Measurements from ENCODE around the gene RPS15. TPM values are rescaled to one million over a fixed set of nuclear protein-coding genes. Genes with fewer than 3 reads are reported as not detected.

Gene RPS15
- total RNA-seq, 2 donors from 2014 or later, result 1,055 to 1,445 TPM

DNA sequence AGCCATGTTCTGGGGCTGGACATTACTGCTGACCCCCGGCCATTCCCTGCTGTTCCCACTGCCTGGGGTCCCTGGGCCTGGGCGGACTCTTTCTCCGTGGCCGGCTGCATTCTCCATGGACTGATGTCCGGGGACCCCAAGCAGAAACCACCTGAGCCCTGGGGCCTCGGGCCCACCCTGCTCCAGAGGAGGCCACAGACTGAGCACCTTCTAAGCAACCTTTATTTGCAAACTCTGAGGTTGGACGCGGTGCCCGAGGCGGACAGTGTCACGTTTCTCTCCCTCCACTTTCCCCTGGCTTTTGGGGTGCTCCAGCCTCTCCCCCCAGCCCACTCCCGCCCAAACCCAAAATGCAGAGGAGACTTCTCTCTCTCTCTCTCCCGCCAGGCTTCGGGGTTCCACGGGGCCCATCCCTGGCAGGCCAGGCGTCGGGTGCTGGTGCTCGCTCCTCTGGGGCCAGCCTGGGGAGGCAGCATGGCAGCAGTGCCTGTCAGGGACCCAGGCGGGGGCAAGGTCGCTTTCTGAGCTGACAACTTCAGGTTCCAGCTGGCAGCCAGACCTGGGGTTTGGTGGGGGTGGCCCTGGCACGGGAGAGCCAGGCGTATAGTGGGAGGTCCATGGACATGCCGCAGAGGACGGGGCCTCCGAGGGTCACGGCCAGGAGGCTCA is 43.2 kb downstream of the RPS15 start:
- DNase-seq, result no peak
- Histone ChIP-seq H3K27ac (no peak overlapping the region), H3K4me1 (peaks cover 6% of the 10 kb centered on the region), H3K36me3 (no peaks in the 10 kb centered on the region), H3K4me3 (no peak overlapping the region), H3K9ac (ENCODE audit: low read depth in 2 of 2, low read length in 2 of 2) (no peak overlapping the region), H3K9me3 (no peaks in the 10 kb centered on the region), H3K27me3 (no peaks in the 10 kb centered on the region)
- intact Hi-C loops (cut with DNase I), result no loop called here
- TF ChIP-seq, protein P1, sequence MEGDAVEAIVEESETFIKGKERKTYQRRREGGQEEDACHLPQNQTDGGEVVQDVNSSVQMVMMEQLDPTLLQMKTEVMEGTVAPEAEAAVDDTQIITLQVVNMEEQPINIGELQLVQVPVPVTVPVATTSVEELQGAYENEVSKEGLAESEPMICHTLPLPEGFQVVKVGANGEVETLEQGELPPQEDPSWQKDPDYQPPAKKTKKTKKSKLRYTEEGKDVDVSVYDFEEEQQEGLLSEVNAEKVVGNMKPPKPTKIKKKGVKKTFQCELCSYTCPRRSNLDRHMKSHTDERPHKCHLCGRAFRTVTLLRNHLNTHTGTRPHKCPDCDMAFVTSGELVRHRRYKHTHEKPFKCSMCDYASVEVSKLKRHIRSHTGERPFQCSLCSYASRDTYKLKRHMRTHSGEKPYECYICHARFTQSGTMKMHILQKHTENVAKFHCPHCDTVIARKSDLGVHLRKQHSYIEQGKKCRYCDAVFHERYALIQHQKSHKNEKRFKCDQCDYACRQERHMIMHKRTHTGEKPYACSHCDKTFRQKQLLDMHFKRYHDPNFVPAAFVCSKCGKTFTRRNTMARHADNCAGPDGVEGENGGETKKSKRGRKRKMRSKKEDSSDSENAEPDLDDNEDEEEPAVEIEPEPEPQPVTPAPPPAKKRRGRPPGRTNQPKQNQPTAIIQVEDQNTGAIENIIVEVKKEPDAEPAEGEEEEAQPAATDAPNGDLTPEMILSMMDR (IDR thresholded peaks at IDR 0.05), result no peak

DNA sequence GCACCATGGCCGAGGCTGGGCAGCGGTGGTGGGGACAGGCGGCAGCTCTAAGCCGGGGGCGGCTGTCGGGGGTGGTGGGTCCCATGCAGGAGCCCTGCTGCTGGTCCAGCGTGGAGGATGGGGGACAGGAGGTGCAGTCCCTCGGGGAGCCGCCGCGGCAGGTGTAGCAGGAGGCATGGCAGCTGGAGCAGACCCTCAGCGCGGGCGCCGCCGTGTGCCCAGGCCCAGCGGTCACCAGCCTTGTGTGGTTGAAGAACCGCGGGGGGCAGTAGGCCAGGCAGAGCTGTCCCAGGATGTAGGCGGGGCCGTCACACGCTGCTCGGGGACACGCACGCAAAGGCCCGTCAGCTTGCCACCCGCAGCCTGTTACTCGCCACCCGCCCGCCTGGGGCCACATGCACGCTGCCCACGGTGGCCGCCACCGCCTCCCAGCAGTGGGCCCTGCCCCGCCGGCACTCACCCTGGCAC is 43.7 kb downstream of the RPS15 start:
- no peak for DNase-seq
- Histone ChIP-seq H3K27ac (no peak overlapping the region), H3K9ac (ENCODE audit: low read depth in 2 of 2, low read length in 2 of 2) (no peak overlapping the region), H3K4me3 (no peak overlapping the region), H3K4me1 (peaks cover 6% of the 10 kb centered on the region), H3K36me3 (no peaks in the 10 kb centered on the region), H3K27me3 (no peaks in the 10 kb centered on the region), H3K9me3 (no peaks in the 10 kb centered on the region)
- intact Hi-C loops (cut with DNase I), result no loop called here
- TF ChIP-seq, protein P1 (IDR thresholded peaks at IDR 0.05), result no peak

DNA sequence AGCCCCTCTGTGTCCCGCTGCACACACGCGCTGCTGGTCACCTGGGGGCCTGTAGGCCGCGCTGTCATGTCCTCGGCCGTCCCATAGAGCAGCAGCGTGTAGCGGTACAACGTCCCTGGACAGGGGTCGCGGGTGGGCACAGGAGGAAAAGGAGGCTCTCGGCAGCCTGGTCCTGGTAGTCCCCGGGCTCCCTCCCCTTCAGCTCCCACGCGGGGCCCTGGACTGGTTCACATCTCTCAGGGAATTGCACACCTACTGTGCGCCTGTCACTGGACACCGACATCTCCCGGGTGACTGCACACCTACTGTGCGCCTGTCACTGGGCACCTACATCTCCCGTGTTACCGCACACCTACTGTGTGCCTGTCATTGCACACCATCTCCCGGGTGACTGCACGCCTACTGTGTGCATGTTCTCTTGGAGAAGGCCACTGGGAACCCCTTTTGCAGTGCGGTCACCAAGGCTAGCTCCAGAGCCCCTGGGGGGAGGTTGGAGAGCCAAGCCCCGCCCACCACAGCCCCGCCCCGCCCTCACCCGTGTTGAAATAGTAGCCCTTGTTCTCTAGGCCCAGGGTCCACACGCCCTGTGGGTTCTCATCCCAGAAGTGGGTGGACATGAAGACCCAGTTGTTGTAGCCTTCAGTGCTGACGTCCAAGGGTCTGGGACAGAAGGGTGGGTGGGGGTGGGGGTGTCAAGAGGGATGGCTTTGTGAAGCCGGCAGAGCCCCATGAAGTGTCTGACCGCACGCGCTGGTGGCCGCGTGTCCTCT is 44.4 kb downstream of the RPS15 start:
- DNase-seq, result no peak
- no peaks in the 10 kb centered on the region for H3K36me3 ChIP-seq
- TF ChIP-seq, protein P1 (IDR thresholded peaks at IDR 0.05), result no peak
- H3K4me3 ChIP-seq, result no peak overlapping the region
- intact Hi-C loops (cut with DNase I), result no loop called here
- H3K27ac ChIP-seq, result no peak overlapping the region
- no peak overlapping the region for H3K9ac ChIP-seq (ENCODE audit: low read depth in 2 of 2, low read length in 2 of 2)
- peaks cover 5% of the 10 kb centered on the region for H3K4me1 ChIP-seq
- no peaks in the 10 kb centered on the region for H3K27me3 ChIP-seq
- no peaks in the 10 kb centered on the region for H3K9me3 ChIP-seq

DNA sequence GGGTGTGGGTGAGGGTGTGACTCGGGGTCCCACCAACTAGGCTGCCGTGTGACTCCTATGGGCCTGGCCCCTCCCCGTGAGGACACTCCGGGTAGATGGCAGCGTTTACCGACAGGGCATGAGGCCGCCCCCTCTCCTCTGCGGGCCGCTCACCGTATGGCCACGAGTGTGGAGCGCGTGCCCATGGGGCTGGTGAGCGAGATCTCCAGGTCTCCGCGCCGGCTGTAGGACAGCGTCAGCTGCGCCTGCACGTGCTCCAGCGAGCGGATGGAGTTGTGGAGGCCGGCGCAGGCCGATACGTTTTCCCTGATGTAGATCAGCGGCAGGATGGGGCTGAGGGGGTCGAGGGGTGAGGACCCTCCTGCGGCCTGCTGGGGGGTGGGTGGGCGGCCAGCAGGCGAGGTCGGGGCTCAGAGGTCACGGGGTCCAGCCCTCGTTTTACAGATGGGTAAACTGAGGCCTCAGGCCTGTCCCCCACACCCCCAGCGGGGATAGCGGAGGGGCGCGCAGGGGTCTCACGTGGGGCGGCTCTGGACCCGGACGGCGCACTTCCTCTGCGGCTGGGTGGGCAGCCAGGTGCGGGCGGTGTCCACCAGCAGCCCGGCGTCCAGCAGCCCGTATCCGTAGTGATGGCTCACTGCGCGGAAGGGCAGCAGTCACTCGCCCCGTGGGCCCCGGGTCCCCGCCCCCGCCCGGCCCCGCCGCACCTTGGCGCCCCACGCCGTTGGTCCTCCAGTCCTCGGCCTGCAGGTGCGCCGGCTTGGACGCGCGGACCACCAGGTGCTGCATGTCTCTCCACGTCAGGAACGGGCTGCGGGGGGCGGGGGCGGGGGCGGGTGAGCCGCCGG is 45.2 kb downstream of the RPS15 start:
- TF ChIP-seq, protein P1 (IDR thresholded peaks at IDR 0.05), result no peak
- intact Hi-C loops (cut with DNase I), result no loop called here
- DNase-seq, result no peak
- Histone ChIP-seq H3K27me3 (no peaks in the 10 kb centered on the region), H3K4me1 (no peaks in the 10 kb centered on the region), H3K27ac (no peak overlapping the region), H3K4me3 (no peak overlapping the region), H3K9ac (ENCODE audit: low read depth in 2 of 2, low read length in 2 of 2) (no peak overlapping the region), H3K36me3 (no peaks in the 10 kb centered on the region), H3K9me3 (no peaks in the 10 kb centered on the region)

DNA sequence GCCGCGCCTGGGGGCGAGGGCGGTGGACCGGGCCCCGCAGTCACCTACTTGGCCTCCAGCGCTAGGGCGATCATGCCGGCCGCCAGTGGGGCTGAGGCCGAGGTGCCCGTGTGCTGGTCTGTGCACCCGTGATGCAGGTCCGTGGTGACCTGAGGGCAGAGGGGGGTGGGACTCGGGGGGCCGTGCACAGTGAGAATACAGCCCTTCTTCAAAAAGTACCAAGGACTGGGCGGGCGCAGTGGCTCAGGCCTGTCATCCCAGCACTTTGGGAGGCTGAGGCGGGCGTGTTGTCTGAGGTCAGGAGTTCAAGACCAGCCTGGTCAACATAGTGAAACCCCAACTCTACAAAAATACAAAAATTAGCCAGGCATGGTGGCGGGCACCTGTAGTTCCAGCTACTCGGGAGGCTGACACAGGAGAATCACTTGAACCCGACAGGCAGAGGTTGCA is 45.8 kb downstream of the RPS15 start:
- Histone ChIP-seq H3K4me1 (no peaks in the 10 kb centered on the region), H3K27me3 (no peaks in the 10 kb centered on the region), H3K9me3 (no peaks in the 10 kb centered on the region), H3K27ac (no peak overlapping the region), H3K9ac (ENCODE audit: low read depth in 2 of 2, low read length in 2 of 2) (no peak overlapping the region), H3K36me3 (no peaks in the 10 kb centered on the region), H3K4me3 (no peak overlapping the region)
- no peak for DNase-seq
- TF ChIP-seq, protein P1 (IDR thresholded peaks at IDR 0.05), result no peak
- intact Hi-C loops (cut with DNase I), result no loop called here
